Measurements from ENCODE around the gene VPS37B.

VPS37B gene

GRCh38 chr12:122862110-122862634, 33.8 kb downstream of the VPS37B start:
- Histone ChIP-seq H3K4me3 (ENCODE audit: low read depth, low read length) (no peak overlapping the region), H3K27me3 (replicated peaks) (no peaks in the 10 kb centered on the region), H3K27ac (no peak overlapping the region), H3K36me3 (replicated peaks) (peaks cover 23% of the 10 kb centered on the region)
- in situ Hi-C loops (cut with HindIII; ENCODE audit: low pct_ligation_motif_present, low sequenced_read_pairs): no loop called here
- TF ChIP-seq, protein P1, sequence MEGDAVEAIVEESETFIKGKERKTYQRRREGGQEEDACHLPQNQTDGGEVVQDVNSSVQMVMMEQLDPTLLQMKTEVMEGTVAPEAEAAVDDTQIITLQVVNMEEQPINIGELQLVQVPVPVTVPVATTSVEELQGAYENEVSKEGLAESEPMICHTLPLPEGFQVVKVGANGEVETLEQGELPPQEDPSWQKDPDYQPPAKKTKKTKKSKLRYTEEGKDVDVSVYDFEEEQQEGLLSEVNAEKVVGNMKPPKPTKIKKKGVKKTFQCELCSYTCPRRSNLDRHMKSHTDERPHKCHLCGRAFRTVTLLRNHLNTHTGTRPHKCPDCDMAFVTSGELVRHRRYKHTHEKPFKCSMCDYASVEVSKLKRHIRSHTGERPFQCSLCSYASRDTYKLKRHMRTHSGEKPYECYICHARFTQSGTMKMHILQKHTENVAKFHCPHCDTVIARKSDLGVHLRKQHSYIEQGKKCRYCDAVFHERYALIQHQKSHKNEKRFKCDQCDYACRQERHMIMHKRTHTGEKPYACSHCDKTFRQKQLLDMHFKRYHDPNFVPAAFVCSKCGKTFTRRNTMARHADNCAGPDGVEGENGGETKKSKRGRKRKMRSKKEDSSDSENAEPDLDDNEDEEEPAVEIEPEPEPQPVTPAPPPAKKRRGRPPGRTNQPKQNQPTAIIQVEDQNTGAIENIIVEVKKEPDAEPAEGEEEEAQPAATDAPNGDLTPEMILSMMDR (IDR thresholded peaks at IDR 0.05; ENCODE audit: low read depth, low read length, missing control alignments): no peak
- DNase-seq: no peak

DNA sequence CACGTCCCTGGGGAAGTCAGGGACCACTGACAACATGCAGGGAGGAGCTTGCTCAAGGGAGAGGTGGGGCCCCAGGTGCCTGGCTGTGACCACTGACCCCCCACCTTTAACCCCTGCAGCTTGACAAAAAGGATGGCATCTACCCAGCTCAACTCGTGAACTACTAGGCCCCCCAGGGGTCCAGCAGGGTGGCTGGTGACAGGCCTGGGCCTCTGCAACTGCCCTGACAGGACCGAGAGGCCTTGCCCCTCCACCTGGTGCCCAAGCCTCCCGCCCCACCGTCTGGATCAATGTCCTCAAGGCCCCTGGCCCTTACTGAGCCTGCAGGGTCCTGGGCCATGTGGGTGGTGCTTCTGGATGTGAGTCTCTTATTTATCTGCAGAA, 34.3 kb downstream of the VPS37B start:
- no peak for DNase-seq
- no peak overlapping the region for H3K27ac ChIP-seq
- H3K36me3 ChIP-seq (replicated peaks): peaks cover 18% of the 10 kb centered on the region
- TF ChIP-seq, protein P1 (IDR thresholded peaks at IDR 0.05; ENCODE audit: low read depth, low read length, missing control alignments): no peak
- in situ Hi-C loops (cut with HindIII; ENCODE audit: low pct_ligation_motif_present, low sequenced_read_pairs): no loop called here
- H3K27me3 ChIP-seq (replicated peaks): no peaks in the 10 kb centered on the region
- no peak overlapping the region for H3K4me3 ChIP-seq (ENCODE audit: low read depth, low read length)

DNA sequence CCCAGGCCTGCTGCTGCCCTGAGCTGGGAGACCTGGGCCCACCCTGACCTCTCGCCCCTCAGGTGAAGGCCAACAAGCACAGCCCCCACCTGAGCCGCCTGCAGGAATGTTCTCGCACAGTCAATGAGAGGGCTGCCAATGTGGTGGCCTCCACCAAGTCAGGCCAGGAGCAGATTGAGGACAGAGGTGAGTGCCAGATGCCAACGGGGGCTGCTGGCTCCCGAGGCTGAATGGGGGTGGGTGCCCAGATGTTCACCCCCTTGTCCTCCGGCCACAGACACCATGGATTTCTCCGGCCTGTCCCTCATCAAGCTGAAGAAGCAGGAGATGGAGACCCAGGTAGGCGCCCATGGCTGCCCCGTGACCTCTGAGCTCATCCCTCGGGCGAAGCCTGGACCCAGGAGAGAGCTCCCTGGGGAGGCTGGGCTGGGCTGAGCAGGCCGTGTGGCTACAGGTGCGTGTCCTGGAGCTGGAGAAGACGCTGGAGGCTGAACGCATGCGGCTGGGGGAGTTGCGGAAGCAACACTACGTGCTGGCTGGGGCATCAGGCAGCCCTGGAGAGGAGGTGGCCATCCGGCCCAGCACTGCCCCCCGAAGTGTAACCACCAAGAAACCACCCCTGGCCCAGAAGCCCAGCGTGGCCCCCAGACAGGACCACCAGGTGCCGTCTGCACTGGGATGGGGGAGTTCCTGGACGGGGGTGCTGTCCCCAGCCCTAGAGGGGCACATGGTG, 34.9 kb downstream of the VPS37B start:
- H3K4me3 ChIP-seq (ENCODE audit: low read depth, low read length): no peak overlapping the region
- H3K27me3 ChIP-seq (replicated peaks): no peaks in the 10 kb centered on the region
- TF ChIP-seq, protein P1 (IDR thresholded peaks at IDR 0.05; ENCODE audit: low read depth, low read length, missing control alignments): no peak
- H3K27ac ChIP-seq: no peak overlapping the region
- H3K36me3 ChIP-seq (replicated peaks): peaks cover 13% of the 10 kb centered on the region
- in situ Hi-C loops (cut with HindIII; ENCODE audit: low pct_ligation_motif_present, low sequenced_read_pairs): no loop called here
- no peak for DNase-seq

- no peak overlapping the region for H3K27ac ChIP-seq
- no peaks in the 10 kb centered on the region for H3K27me3 ChIP-seq (replicated peaks)
- DNase-seq: peak; percentile 55
- no peak overlapping the region for H3K4me3 ChIP-seq (ENCODE audit: low read depth, low read length)
- in situ Hi-C loops (cut with HindIII; ENCODE audit: low pct_ligation_motif_present, low sequenced_read_pairs): no loop called here
- peaks cover 8% of the 10 kb centered on the region for H3K36me3 ChIP-seq (replicated peaks)
- TF ChIP-seq, protein P1 (IDR thresholded peaks at IDR 0.05; ENCODE audit: low read depth, low read length, missing control alignments): peak; percentile 94
Observed at GRCh38 chr12:122860040-122860853, 35.7 kb downstream of the VPS37B start.

DNA sequence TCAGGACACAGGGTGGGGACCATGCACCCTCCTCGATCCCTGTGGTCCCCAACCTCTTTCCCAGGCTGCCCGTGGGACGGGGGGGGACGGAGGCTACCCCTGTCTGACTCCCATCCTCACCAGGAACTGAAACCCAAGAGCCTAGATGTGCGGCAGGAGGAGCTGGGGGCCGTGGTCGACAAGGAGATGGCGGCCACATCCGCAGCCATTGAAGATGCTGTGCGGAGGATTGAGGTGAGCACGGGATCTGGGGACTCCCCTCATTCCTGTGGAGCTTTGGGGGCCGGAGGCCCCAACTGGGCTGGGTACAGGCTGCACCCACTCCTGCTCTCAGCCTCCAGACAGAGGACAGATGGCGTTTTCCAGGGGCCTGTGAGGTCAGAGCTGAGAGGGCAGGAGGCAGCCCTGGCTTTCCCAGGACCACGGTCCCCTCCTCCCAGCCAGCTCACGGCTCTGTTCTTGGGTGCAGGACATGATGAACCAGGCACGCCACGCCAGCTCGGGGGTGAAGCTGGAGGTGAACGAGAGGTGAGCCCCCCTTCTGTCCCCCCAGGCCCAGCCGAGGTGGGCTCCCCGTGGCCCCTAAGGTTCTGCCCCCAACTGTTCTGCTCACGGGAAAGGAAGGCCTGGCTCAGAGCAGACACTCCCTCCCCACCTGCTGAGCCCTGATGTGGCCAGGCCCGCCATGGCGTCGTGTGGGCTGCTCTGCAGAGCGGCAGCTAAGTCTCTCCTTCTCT, 36.5 kb downstream of the VPS37B start:
- in situ Hi-C loops (cut with HindIII; ENCODE audit: low pct_ligation_motif_present, low sequenced_read_pairs): no loop called here
- TF ChIP-seq, protein P1 (IDR thresholded peaks at IDR 0.05; ENCODE audit: low read depth, low read length, missing control alignments): no peak
- H3K36me3 ChIP-seq (replicated peaks): peaks cover 4% of the 10 kb centered on the region

More for the DNA sequence above, 36.5 kb downstream of the VPS37B start:
- Histone ChIP-seq H3K27ac (no peak overlapping the region), H3K4me3 (ENCODE audit: low read depth, low read length) (no peak overlapping the region), H3K27me3 (replicated peaks) (no peaks in the 10 kb centered on the region)
- DNase-seq: no peak
